Measurements from ENCODE around the gene CEP85L.

DNA sequence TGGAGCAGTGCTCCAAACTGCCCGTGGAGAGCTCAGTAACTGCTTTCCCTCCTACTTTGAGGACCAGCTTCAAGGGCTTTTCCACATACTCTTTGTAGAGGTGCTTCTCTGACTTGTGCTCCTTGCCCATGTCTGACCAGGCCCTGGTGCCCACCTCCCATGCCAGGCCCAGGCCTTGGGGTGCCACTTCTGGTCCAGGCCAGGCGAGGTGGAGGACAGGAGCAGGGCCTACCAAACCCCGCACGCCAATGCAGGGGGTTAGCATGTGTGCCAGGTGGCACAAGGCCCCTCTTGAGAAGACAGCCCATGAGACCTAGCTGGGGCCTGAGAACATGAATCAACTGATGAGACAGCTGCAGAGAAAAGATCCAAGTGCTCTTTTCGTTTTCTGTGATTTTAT, 150.3 kb downstream of the CEP85L start:
- TF ChIP-seq, protein P1, sequence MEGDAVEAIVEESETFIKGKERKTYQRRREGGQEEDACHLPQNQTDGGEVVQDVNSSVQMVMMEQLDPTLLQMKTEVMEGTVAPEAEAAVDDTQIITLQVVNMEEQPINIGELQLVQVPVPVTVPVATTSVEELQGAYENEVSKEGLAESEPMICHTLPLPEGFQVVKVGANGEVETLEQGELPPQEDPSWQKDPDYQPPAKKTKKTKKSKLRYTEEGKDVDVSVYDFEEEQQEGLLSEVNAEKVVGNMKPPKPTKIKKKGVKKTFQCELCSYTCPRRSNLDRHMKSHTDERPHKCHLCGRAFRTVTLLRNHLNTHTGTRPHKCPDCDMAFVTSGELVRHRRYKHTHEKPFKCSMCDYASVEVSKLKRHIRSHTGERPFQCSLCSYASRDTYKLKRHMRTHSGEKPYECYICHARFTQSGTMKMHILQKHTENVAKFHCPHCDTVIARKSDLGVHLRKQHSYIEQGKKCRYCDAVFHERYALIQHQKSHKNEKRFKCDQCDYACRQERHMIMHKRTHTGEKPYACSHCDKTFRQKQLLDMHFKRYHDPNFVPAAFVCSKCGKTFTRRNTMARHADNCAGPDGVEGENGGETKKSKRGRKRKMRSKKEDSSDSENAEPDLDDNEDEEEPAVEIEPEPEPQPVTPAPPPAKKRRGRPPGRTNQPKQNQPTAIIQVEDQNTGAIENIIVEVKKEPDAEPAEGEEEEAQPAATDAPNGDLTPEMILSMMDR (conservative IDR thresholded peaks at IDR 0.05; ENCODE audit: low read depth, low read length) = no peak
- TF ChIP-seq ELK1 (IDR thresholded peaks at IDR 0.05; ENCODE audit: borderline replicate concordance, low read depth, low read length) = no peak
- no peak for TF ChIP-seq NFE2L2 (IDR thresholded peaks at IDR 0.05; ENCODE audit: low read depth, low read length)
- TF ChIP-seq MXI1 (IDR thresholded peaks at IDR 0.05; ENCODE audit: borderline replicate concordance, low read depth, low read length) = no peak
- TF ChIP-seq FOS (IDR thresholded peaks at IDR 0.05; ENCODE audit: low read depth, low read length) = no peak
- no peak for TF ChIP-seq SMC3 (IDR thresholded peaks at IDR 0.05; ENCODE audit: low read depth, low read length)
- no peak for TF ChIP-seq MAZ (IDR thresholded peaks at IDR 0.05; ENCODE audit: borderline replicate concordance, low read depth, low read length)
- TF ChIP-seq POLR2A (IDR thresholded peaks at IDR 0.05; ENCODE audit: low read depth, low read length) = no peak
- TF ChIP-seq CEBPB (IDR thresholded peaks at IDR 0.05; ENCODE audit: low read depth, low read length) = no peak
- no peak for TF ChIP-seq RAD21 (IDR thresholded peaks at IDR 0.05; ENCODE audit: low read length)
- TF ChIP-seq USF2 (IDR thresholded peaks at IDR 0.05; ENCODE audit: low read depth, low read length) = no peak
- no peak for TF ChIP-seq RFX5 (IDR thresholded peaks at IDR 0.05; ENCODE audit: low read depth, low read length)
- no peak for TF ChIP-seq RCOR1 (IDR thresholded peaks at IDR 0.05; ENCODE audit: insufficient replicate concordance, low read length)
- TF ChIP-seq BHLHE40 (IDR thresholded peaks at IDR 0.05; ENCODE audit: low read depth, low read length) = no peak
